GM08714 (cell line): ENCODE data around the gene TMEM50A.
"Not testable (repeated sequence)": the region's sequence is repeated elsewhere in the genome, so short reads cannot be mapped to it uniquely, and the experiment has no call there.

ENCODE experiments used
- H3K4me3 ChIP-seq: fragments of 200-500 bp; sonication (Bioruptor generic); 2 replicates; pipeline ENCODE4 v1.5.1; 2014; ENCODE audit warnings: mild to moderate bottlenecking, low read length, inconsistent platforms
- ZNF274 ChIP-seq: IDR thresholded peaks from 2 replicates; pipeline ENCODE4 v1.6.1; 2012; ENCODE audit warnings: mild to moderate bottlenecking, low read depth, low read length

TMEM50A gene

GRCh38 chr1:25369241-25369640 is 31.1 kb downstream of the TMEM50A start:
- H3K4me3 ChIP-seq = no peak overlapping the region
- TF ChIP-seq ZNF274 = no peak

- H3K4me3 ChIP-seq = not testable (repeated sequence)
These were observed 31.6 kb downstream of the TMEM50A start for GRCh38 chr1:25369691-25370271.

- not testable (repeated sequence) for H3K4me3 ChIP-seq
These were observed 33.6 kb downstream of the TMEM50A start for GRCh38 chr1:25371757-25372156.

DNA sequence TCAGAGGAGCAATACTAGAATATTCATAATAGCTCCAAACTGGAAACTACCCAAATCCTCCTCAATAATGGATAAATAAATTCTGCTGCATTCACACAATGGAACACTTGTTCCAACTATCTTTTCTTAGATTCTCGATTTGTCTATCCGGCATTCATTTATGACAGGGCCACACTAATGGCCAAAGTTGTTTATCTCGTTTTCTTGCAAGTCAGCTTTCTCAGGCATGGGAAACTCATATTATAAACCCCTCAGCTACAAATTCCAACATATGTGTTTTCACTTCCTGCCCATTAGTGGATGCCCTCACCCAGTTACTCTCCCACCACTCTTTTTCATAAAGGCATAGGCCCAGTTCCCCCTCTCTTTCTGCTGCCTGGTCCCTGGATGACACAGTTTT is 40.2 kb downstream of the TMEM50A start:
- H3K4me3 ChIP-seq = not testable (repeated sequence)

GRCh38 chr1:25382543-25382942 is 44.4 kb downstream of the TMEM50A start:
- not testable (repeated sequence) for H3K4me3 ChIP-seq

- H3K4me3 ChIP-seq = not testable (repeated sequence)
These were observed 45.0 kb downstream of the TMEM50A start for GRCh38 chr1:25383090-25383489.

DNA sequence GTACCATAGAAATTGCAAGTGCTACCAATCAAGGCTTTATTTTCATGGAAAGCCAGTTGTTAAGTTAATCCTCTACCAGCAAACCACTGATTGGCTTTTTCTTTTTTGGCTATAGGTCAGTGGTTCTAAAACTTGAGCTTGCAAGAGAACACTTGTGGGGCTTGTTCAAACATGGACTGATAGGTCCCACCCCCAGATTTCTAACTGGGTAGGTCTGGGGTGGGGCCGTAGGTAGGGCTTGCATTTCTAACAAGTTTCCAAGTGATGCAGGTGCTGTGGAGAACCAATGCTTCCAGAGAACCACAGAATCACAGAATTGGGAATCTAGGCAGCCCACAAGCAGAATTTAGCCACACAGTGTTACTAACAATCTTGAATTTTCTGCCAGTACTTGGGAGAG is 45.7 kb downstream of the TMEM50A start:
- H3K4me3 ChIP-seq = not testable (repeated sequence)

DNA sequence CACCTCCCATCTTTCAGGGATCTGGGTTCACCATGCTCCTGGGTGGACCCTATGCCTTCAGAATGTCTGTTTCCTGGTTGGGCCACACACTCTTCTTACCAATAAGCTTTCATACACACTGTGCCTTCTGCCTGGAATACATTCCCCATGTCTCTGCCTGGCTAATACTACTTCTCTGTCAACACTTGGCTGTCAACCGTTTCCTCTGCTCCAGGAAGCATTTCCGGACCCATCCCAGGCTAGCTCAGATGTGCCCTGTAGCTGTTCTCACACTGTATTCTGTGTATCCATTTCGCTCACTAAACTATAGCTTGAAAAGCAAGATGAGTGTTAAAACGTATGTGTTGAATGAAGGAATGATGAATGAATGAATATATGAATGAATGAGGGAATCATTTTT is 49.0 kb downstream of the TMEM50A start:
- H3K4me3 ChIP-seq = not testable (repeated sequence)

DNA sequence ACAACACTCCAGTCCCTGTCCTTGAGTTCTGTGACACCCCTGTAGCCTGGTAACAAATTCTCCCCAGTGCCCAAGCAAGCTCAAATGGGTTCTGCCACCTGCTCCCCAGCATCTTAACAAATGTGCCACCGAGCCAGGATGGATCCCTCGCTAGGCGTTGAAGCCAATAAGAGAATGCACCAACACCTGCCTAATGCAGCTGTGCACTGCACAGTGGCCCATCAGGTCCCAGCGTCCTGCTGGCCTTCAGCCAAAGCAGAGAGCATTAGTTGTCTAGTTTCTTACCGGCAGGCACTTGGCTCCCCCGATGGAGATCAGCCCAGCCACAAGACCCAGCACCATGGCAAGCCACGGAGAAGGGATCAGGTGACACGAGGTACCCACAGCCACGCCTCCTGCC is 50.6 kb downstream of the TMEM50A start:
- not testable (repeated sequence) for H3K4me3 ChIP-seq

DNA sequence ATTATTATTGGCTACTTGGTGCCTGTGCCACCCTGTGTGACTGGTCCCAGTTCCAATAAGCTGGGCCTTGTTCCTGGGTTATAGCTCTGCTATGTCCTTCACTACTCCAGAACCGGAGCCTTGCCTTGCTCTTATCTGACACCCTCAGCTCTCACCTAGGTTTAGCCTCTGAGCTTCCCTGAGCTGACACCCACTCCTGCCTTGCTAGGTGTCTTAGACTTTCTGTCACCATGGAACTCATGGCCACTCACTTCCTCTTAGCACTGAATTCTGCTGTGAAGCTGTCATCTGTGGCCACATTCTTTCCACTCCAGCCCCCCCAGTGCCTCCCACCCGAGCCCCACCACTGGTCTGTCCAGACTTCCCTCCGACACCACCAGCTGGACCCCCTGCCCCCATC is 51.6 kb downstream of the TMEM50A start:
- H3K4me3 ChIP-seq = not testable (repeated sequence)

GRCh38 chr1:25392841-25393240 is 54.7 kb downstream of the TMEM50A start:
- H3K4me3 ChIP-seq = no peak overlapping the region
- TF ChIP-seq ZNF274 = no peak

DNA sequence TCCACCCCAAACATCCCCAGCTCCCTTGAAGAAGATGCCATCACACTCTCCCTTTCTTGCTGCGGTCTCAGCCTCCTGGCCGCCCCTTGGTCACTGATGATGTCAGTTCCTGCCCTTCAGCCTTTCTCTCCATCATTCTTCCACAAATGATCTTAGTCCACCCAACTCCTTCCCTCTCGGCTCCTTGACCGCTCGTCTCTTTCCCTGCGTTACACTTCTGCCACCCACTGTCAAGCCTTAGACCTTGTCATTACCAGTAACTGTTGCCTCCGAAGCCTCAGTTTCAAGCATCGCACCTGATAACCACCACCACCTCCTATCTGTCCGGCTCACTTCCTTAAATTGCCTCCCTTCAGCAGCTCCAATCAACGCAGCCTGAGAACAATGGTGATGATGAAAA is 59.4 kb downstream of the TMEM50A start:
- H3K4me3 ChIP-seq = not testable (repeated sequence)

- not testable (repeated sequence) for H3K4me3 ChIP-seq
These were observed 59.9 kb downstream of the TMEM50A start for GRCh38 chr1:25398079-25398478.

- H3K4me3 ChIP-seq = not testable (repeated sequence)
These were observed 65.0 kb downstream of the TMEM50A start for GRCh38 chr1:25402947-25403803.

DNA sequence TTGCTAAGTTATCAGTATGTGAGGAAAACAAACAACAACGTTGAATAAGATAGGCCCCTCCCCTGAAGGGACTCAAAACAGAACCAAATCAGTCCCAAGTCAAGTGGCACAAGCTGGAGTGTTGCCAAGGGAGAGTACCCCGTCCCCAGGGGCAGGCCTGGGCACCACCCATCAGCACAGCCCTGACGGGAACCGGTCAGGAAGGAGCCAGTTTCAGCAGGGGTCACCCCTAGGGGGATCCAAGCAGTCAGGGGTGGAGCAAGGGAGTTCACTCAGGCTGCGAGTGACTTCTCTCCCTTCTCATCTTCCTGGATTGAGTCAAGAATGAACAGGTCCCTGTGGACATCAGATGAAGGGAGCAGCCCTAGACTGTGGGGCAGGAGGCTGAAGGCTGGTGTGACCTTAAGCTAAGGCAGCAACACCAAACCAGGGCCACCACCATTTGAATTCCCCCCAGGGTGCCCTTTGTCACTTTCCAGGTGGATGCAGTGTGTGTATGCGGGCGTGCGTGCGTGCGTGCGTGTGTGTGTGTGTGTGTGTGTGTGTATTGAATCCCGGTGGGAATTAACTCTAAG is 67.7 kb downstream of the TMEM50A start:
- not testable (repeated sequence) for H3K4me3 ChIP-seq

DNA sequence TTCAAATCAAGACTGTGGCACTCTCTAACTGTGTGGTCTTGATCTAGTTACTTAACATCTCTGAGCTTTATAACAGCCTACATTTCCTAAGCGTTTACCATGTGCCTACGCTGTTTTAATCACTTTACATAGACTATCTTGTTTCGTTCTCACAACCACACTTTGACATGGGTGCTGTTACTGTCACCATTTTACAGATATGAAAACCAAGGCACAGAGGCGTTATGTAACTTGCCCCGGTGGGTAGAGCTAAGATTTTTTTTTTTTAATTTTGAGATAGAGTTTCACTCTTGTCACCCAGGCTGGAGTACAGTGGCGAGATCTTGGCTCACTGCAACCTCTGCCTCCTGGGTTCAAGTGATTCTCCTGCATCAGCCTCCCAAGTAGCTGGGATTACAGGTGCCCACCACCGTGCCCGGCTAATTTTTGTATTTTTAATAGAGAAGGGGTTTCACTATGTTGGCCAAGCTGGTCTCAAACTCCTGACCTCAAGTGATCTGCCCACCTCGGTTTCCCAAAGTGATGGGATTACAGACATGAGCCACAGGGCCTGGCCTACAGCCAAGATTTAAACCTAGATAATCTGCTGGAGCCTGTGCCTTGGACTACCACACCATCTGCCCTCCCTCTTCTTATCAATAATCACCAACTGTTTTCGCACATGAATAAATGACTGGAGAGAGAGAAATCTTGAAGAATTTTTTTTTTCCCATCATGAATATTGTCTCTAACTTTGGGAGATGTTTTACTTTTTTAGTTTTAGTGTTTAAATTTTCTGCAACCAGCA is 71.7 kb downstream of the TMEM50A start:
- H3K4me3 ChIP-seq = not testable (repeated sequence)
